Activated T-cell treated with anti-CD3 and anti-CD28 coated beads for 4 hours (primary cell): Measurements from ENCODE around the gene CPXM2.

Experiments used
- DNase-seq: peaks from one replicate; pipeline ENCODE4 v3.0.0-alpha.2; 2020

CPXM2 gene

GRCh38 chr10:123842692-123843385 lies 48.8 kb downstream of the CPXM2 start:
- no peak for DNase-seq

- DNase-seq: no peak
These were observed 50.0 kb downstream of the CPXM2 start for GRCh38 chr10:123841560-123841959.

- no peak for DNase-seq
These were observed 50.5 kb downstream of the CPXM2 start for GRCh38 chr10:123841115-123841514.

- DNase-seq: no peak
These were observed 50.9 kb downstream of the CPXM2 start for GRCh38 chr10:123840714-123841113.

- DNase-seq: no peak
These were observed 52.9 kb downstream of the CPXM2 start for GRCh38 chr10:123838596-123839310.

- no peak for DNase-seq
These were observed 53.9 kb downstream of the CPXM2 start for GRCh38 chr10:123837756-123838155.

- no peak for DNase-seq
These were observed 55.0 kb downstream of the CPXM2 start for GRCh38 chr10:123836418-123837145.

- DNase-seq: no peak
These were observed 56.0 kb downstream of the CPXM2 start for GRCh38 chr10:123835575-123835974.

GRCh38 chr10:123833170-123833850 lies 58.3 kb downstream of the CPXM2 start:
- DNase-seq: no peak

GRCh38 chr10:123831259-123831658 lies 60.3 kb downstream of the CPXM2 start:
- no peak for DNase-seq

GRCh38 chr10:123821136-123821535 lies 70.5 kb downstream of the CPXM2 start:
- no peak for DNase-seq

- DNase-seq: no peak
These were observed 82.0 kb downstream of the CPXM2 start for GRCh38 chr10:123809632-123810031.

GRCh38 chr10:123808906-123809305 lies 82.7 kb downstream of the CPXM2 start:
- DNase-seq: no peak

- DNase-seq: no peak
These were observed 83.3 kb downstream of the CPXM2 start for GRCh38 chr10:123808286-123808685.

- no peak for DNase-seq
These were observed 84.1 kb downstream of the CPXM2 start for GRCh38 chr10:123807444-123808035.

- no peak for DNase-seq
These were observed 86.9 kb downstream of the CPXM2 start for GRCh38 chr10:123804716-123805115.

GRCh38 chr10:123800821-123801220 lies 90.8 kb downstream of the CPXM2 start:
- DNase-seq: no peak

- DNase-seq: no peak
These were observed 91.3 kb downstream of the CPXM2 start for GRCh38 chr10:123800289-123800688.

GRCh38 chr10:123798856-123799255 lies 92.8 kb downstream of the CPXM2 start:
- DNase-seq: no peak

- DNase-seq: no peak
These were observed 93.8 kb downstream of the CPXM2 start for GRCh38 chr10:123797813-123798212.

GRCh38 chr10:123796736-123797135 lies 94.9 kb downstream of the CPXM2 start:
- no peak for DNase-seq

- no peak for DNase-seq
These were observed 95.6 kb downstream of the CPXM2 start for GRCh38 chr10:123795846-123796590.
